GM18951 (cell line): ENCODE data around the gene DYRK1A.

Experiments used
- POLR2A ChIP-seq: IDR thresholded peaks from 4 replicates; pipeline ENCODE4 v1.6.1; 2011; ENCODE audit warnings: mild to moderate bottlenecking; ENCODE audit not compliant: insufficient read length, insufficient read depth; ENCODE audit errors: extremely low read depth
- in situ Hi-C: fragments of 300-500 bp; cut with MboI; formaldehyde crosslinking; loops from one replicate; pipeline ENCODE4 v1.12.0; 2022; ENCODE audit warnings: low sequenced_read_pairs, mixed read lengths, inconsistent platforms; ENCODE audit not compliant: unreplicated experiment

The DYRK1A gene

DNA sequence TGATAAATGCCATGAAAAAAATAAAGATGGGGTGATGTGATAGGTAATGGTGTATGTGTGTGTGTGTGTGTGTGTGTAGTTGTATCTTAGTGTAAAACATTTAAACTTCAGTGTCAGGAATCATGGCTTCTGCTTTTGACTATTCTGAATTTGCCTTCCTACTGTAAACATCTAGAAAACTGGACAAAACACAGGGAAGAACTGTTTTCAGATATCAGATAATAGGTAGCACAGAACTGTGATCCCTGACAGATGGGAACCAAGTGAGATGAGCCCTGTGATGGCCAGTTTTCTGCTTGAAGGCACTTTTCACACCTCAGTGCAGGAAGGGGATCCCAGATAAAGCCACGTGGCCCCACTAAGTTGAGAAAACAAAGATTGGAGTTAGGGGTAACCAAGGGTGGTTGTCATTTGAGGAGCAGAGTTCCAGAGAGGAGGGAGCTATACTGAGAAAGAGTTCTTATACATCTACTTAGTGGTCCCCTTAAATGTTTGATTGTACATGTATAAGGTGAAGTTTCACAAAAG is 17.3 kb downstream of the DYRK1A start:
- in situ Hi-C loops = no loop called here

DNA sequence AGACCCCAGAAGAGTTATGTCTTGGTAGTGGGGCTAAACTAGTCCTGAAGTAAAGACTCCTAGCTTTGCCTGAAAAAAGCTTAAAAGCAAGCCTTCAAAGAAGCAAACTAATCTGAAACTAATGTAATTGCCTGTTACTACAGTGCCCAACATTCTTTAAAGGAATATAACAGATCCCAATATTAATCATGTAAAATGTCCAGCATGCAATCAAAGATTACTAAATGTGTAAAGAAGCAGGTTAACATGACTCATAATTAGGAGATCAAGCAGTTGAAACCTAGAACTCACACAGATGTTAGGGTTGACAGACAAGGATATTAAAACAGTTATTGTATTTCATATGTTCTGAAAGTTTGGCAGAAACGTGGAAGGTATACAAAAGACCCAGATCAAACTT is 17.8 kb downstream of the DYRK1A start:
- in situ Hi-C loops = no loop called here
- no peak for TF ChIP-seq POLR2A

More for the DNA sequence above, 17.3 kb downstream of the DYRK1A start:
- no peak for TF ChIP-seq POLR2A

DNA sequence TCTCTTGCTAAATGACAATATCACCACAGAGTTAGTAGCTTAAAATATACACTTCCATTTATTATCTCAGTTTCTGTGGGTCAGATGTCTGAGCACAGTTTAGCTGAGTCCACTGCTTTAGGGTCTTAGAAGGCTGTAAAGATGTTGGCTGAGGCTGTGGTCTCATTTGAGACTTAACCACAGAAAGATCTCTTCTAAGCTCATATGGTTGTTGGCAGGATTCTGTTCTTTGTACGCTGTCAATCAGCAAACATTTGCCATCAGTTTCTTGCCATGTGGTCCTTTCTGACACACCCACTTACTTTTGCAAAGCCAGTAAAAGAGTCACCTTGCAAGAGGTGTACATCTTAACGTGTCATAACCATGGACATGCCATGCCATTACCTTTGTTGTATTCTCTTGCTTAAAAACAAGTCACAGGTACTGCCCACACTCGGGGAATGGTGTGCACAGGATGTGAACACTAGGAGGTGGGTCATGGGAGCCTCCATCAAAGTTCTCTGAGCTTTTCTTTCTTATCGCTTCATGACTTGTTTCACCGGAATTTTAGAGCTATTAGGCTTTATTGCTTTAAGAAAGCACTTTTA is 18.7 kb downstream of the DYRK1A start:
- in situ Hi-C loops = no loop called here
- no peak for TF ChIP-seq POLR2A

DNA sequence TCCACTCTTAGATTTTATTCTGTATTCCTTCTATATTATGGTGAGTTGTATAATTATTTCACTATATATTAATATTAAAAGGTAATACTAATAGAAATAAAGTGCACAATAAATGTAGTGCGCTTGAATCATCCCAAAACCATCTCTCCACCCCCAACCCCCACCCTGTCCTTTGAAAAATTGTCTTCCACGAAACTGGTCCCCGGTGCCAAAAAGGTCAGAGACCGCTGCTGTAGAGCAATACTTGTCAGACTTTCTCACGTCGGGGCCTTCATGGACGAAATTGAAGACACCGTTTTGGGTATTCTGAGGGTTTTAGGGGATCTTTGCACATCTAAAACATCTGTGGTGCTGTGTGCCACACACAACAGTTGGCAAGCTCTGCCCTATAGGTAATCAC is 19.6 kb downstream of the DYRK1A start:
- TF ChIP-seq POLR2A = no peak
- in situ Hi-C loops = no loop called here

DNA sequence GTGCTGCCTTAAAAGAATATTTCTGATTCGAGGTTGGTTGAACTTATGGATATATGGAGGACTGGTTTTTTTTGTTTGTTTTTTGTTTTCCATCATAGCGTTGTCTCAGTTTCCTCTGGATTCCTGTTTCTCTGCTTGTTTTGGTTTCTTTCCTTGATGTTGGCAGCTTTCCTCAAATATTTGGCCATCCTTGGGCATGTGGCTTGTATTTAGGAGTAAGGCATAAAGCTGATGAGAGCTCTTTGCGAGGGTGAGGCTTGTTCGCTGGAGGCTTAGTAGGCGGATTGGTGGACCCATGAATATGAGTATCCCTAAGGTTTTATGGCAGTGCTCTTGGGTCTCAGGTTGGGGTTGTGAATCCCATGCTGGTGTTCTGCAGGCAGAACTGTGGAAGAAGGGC is 22.9 kb downstream of the DYRK1A start:
- in situ Hi-C loops = no loop called here
- TF ChIP-seq POLR2A = no peak

DNA sequence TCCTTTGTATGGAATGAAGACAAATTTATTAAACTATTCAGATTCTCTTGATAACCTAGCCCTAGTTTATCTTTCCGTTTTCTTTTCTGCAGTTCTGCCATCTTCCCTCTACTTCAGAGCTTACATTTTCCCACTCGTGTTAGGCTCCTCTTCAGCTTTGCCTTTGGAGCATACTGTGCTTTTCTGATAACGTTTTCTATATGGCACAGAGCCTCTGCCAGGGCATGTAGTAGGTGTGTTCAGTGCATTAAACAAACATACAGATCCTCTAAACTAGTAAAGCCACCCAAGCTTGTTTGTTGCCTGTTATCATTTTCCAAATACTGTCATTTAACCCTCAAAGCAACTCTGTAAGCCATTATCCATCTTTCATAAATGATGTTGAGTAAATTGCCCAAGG is 25.1 kb downstream of the DYRK1A start:
- no peak for TF ChIP-seq POLR2A

DNA sequence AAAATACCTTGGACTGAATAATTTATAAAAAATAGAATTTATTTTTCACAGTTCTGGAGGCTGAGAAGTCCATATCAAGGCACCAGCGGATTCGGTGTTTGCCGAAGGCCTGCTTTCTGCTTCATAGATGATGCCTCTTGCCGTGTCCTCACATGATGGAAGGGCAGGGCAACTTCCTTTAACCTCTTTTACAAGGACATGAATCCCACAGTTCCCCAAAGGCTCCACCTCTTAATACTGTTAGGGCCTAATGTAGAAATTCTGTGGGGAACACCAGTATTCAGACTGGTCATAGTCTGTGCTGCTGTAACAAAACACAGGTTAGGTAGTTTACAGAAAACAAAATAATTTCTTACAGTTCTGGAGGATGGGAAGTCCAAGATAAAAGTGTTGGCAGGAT is 25.9 kb downstream of the DYRK1A start:
- in situ Hi-C loops = no loop called here
- no peak for TF ChIP-seq POLR2A

More for the DNA sequence above, 25.1 kb downstream of the DYRK1A start:
- in situ Hi-C loops = no loop called here

DNA sequence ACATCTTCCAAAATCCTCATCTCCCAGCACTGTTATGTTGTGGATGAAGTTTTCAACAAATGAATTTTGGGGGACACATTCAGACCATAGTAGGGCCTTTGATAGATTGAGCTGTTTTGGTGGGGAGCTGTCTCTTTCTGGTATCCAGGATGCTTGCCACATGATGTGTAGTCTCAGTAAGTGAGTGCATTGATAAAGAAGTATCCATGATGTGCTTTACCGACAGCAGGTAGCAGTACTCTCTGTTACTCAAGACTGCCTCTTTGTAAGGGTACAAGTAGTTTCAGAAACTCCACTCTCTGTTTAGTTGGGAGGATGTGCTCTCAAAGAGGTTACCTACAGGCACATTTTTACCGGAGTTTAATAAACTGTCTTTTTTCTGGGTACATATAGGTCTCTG is 26.5 kb downstream of the DYRK1A start:
- no peak for TF ChIP-seq POLR2A
- in situ Hi-C loops = no loop called here

DNA sequence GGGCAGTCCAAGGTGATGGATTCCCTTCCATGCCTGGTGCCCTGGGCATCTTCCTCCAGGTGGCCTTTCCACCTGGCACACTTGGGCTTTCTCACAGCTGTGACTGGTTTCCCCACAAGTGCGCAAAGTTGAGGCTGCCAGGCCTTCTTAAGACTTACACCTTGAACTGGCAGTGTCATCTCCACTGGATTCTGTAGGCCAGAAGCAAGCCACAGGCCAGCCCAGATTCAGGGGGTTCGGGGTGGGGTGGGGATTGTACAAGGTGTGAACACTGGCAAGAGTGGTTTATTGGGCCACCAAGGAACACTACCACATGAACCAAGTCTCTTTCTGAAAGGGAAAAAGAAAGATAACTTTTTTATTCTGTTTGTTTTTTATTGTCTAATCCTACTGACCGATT is 27.2 kb downstream of the DYRK1A start:
- in situ Hi-C loops = no loop called here

DNA sequence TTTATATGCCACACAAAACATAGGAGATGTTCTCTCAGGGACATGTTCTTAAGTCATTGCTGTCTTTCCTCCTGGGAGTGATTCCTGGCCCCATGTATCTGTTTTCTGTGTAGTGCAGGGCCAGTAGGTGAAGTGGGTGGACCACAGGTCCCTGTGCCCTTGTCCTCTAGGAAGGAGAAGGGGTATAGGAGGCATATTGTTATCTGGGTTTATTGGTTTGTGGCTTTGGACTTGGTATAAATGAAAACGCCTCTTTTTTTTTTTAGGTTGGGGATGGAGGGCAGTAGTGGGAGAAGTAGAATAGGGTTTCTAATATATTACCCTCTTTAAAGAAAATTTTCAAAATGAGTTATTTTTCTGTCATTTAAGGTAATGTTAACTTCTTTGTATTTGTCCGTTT is 29.4 kb downstream of the DYRK1A start:
- in situ Hi-C loops = no loop called here
- no peak for TF ChIP-seq POLR2A

More for the DNA sequence above, 27.2 kb downstream of the DYRK1A start:
- TF ChIP-seq POLR2A = no peak

DNA sequence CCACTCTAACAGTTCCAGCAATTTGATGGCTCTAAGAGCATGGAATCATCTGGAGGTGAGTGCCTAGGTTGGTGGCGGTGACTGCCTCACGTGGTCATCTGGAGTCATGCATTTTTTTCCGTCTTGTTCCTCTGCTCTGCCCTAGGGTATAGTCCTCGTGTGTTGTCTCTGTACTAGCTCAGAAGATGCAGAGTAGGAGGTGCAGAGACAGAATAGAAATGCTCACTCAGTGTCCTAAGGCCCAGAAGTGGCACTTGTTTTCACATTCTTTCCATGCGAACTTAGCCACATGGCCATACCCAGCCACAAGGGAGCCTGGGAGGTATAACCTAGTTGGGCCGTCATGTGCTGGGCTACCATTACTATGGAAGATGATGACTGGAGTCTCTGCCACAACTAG is 30.3 kb downstream of the DYRK1A start:
- no peak for TF ChIP-seq POLR2A
- in situ Hi-C loops = no loop called here

DNA sequence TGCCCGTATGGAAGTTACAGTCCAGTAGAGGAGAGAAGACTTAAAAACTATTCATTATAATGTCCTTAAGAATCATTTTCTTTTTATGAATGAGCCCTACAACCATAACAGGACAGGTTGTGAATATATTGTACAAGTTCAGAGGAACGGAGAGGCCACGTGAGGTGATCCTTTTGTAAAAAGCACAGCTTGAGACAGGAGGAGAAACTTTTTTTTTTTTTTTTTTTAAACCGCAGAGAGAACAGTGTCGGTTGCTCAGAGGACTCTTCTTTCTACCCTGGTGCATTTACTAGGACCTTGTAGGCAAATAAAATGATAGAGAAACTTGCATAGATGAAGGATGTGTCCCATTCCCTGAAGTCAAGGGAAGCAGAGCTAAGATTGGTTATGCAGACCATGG is 32.1 kb downstream of the DYRK1A start:
- TF ChIP-seq POLR2A = no peak
- in situ Hi-C loops = no loop called here

DNA sequence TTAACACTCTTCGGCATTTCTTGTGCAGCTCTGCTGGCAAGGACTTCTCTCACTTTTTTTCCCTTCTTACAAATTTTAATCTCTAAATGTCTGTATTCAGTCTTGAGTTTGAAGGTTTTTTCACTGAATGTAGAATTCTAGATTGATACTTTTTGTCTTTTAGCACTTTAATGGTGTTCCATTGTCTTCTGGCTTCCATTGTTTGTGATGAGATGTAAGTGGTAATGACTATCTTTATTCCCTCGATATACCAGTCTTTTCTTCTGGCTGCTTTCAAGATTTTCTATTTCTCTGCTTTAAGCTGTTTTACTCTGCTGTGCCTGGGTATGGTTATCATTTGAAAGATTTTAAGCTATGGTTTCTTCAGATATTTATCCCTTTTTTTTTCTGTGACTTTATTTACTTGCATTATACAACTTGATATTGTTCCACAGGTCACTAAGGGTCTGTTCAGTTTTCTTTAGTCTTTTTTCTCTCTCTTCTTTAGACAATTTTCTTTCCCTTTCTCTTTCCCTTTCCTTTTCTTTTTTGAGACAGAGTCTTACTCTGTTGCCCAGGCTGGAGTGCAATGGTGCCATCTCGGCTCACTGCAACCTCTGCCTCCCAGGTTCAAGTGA is 35.8 kb downstream of the DYRK1A start:
- in situ Hi-C loops = no loop called here
- TF ChIP-seq POLR2A = no peak

DNA sequence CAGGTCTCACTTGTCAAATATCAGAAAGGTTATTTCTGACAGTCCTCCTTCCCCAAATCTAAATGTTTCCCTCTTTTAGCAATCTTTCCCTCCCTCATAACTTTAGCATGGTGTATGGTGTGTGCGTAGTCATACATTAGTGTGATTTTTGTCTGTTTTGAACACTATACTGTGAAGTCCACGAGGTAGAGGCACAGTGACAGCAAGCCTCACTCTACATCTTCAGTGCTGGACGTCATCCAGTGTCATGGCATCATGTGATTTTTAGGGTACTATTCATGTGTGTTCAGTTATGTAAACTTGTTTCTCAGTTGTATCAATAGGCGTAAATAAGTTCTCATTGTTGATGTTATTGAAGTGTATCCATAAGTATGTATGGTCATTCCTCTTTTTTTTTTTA is 39.1 kb downstream of the DYRK1A start:
- in situ Hi-C loops = no loop called here
- TF ChIP-seq POLR2A = no peak

DNA sequence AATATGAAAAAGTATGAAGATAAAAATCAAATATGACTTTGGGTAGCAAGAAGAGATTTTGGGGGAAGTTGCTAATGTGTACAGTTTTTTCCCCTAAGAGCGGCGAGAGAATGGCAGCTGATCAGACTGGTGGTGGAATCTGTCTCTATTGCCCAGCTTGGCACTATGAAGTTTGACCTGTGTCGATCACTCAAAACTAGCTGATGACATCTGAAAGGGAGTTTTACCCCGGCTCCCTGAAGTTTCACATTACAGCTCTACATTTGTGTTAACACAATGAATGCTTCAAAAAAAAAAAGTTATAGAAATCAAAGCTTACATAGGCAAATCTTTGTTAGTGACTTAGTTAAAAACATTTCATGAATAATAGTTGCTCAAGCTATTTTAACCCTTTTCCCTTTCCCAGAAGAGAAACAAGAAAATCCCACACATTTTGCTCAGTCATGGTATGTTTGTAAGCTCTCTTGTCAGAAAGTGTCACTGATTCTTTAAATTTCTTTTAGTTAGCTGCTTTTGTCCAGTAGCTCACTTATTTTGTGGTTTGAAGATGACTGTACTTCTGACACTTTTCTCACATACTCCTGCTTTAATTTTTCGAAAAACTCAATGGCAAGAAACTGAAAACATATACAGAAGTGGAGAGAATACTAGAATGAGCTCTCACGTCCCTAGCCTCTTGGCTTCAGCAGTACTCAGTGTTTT is 41.3 kb downstream of the DYRK1A start:
- TF ChIP-seq POLR2A = no peak
- in situ Hi-C loops = no loop called here
